GM18907 (cell line): ENCODE data around the gene RPL4.
"Not testable (repeated sequence)": the region's sequence is repeated elsewhere in the genome, so short reads cannot be mapped to it uniquely, and the experiment has no call there.

ENCODE experiments used
- ATAC-seq: cut with Tn5 transposase; IDR thresholded peaks from one replicate; pipeline ENCODE4 v1.9.1; 2021; ENCODE audit warnings: mild to moderate bottlenecking, moderate library complexity; ENCODE audit not compliant: unreplicated experiment

Gene RPL4

GRCh38 chr15:66491846-66492245 is 12.8 kb downstream of the RPL4 start:
- no peak for ATAC-seq

- no peak for ATAC-seq
Observed at GRCh38 chr15:66489179-66489791, 15.4 kb downstream of the RPL4 start.

- no peak for ATAC-seq
Observed at GRCh38 chr15:66488525-66488924, 16.1 kb downstream of the RPL4 start.

GRCh38 chr15:66486887-66487286 is 17.8 kb downstream of the RPL4 start:
- ATAC-seq: no peak

GRCh38 chr15:66484539-66485112 is 20.0 kb downstream of the RPL4 start:
- no peak for ATAC-seq

- no peak for ATAC-seq
Observed at GRCh38 chr15:66483131-66483566, 21.5 kb downstream of the RPL4 start.

GRCh38 chr15:66482539-66482938 is 22.1 kb downstream of the RPL4 start:
- no peak for ATAC-seq

- no peak for ATAC-seq
Observed at GRCh38 chr15:66481107-66481856, 23.4 kb downstream of the RPL4 start.

- no peak for ATAC-seq
Observed at GRCh38 chr15:66480267-66480666, 24.4 kb downstream of the RPL4 start.

GRCh38 chr15:66477011-66477410 is 27.6 kb downstream of the RPL4 start:
- no peak for ATAC-seq

GRCh38 chr15:66476535-66476934 is 28.1 kb downstream of the RPL4 start:
- no peak for ATAC-seq

- no peak for ATAC-seq
Observed at GRCh38 chr15:66474963-66475362, 29.7 kb downstream of the RPL4 start.

- ATAC-seq: no peak
Observed at GRCh38 chr15:66474135-66474534, 30.5 kb downstream of the RPL4 start.

GRCh38 chr15:66472176-66472999 is 32.3 kb downstream of the RPL4 start:
- ATAC-seq: peak; percentile 76

GRCh38 chr15:66470825-66471224 is 33.8 kb downstream of the RPL4 start:
- not testable (repeated sequence) for ATAC-seq

GRCh38 chr15:66467162-66468040 is 37.3 kb downstream of the RPL4 start:
- not testable (repeated sequence) for ATAC-seq

- ATAC-seq: not testable (repeated sequence)
Observed at GRCh38 chr15:66465294-66465693, 39.4 kb downstream of the RPL4 start.

- no peak for ATAC-seq
Observed at GRCh38 chr15:66462627-66463026, 42.0 kb downstream of the RPL4 start.

GRCh38 chr15:66461917-66462316 is 42.7 kb downstream of the RPL4 start:
- no peak for ATAC-seq

- not testable (repeated sequence) for ATAC-seq
Observed at GRCh38 chr15:66461294-66461693, 43.4 kb downstream of the RPL4 start.
